ENCODE measurements around the gene SEMA3C.
"Not testable (repeated sequence)": the region's sequence is repeated elsewhere in the genome, so short reads cannot be mapped to it uniquely, and the experiment has no call there.

SEMA3C gene

DNA sequence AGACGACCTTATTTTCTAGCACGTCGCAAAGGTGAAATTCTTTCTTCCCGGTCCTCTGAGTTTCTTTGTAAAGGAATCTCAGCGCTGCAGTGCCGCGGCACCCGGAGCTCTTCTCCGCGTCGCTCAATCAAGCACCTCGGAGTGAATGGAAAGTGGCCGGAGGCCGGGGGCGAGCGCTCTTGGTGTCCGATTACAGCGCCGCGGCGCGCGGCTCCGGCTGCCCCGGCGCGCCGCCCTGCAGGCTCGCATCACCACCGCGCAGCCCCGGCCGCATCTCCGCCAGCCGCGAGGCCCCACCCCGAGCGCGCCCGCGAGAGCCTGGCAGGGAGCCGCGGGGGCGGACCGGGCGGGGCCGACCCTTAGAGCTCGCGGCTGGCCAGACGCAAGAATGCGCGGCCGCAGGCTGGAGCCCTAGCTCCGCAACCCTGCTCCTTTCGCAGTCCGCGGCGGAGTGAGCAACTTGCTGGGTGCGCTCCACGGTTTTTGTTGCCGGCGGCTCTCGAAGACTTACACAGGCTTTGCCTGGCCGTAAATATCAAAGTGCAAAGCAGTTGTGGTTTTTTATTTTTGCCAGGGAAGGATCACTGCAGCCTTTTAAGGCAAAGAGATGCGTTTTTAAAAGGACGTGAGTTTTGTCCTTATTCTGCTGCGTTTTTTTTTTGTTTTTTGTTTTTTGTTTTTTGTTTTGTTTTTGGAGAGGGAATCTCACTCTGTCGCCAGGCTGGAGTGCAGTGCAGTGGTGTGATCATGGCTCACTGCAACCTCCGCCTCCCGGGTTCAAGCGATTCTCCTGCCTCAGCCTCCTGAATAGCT lies at the start of gene SEMA3C:
TSS of gene SEMA3C (minus strand) at position 143 of the 813 bp plus-strand sequence. CDS start 2,270 bp downstream, outside the sequence.
- peak; percentile 95 for DNase-seq

DNA sequence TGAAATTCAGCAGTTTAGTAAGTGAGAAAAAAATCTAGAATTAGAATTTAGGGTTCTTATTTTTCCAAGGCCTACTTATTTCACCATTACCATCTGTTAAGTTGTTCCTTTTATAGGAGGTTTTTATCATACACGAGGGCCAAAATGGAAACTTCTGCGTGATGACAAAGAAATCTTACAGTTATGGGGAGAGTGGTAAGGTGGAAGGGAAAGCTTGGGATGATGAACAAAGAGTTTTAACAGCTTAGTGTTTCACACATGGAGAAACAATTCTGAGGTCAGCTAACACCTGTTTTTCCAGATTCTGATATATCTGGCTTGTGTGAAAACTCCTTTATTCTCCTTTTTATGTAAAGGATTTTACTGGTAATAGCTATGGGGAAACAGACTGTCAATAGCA lies 49.8 kb upstream of the SEMA3C start:
- DNase-seq = no peak

DNA sequence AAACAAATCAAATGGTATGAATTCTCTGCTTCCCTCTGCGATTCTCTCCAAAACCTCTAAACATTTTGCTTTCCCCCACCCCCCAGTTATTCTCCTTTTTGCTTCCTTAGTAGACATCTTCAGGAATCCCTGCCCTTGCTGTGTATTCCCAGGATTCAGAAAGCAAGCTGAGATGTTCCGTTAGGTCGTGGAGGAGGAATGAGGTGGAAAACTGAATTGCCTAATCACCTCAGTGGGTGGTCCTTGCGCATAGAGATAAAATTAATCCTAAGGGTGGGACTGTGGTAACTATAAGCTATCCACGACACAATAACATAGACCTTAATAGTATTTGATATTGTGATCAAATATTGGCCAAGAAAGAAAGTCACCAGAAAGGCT lies 49.1 kb upstream of the SEMA3C start:
- DNase-seq = no peak

DNA sequence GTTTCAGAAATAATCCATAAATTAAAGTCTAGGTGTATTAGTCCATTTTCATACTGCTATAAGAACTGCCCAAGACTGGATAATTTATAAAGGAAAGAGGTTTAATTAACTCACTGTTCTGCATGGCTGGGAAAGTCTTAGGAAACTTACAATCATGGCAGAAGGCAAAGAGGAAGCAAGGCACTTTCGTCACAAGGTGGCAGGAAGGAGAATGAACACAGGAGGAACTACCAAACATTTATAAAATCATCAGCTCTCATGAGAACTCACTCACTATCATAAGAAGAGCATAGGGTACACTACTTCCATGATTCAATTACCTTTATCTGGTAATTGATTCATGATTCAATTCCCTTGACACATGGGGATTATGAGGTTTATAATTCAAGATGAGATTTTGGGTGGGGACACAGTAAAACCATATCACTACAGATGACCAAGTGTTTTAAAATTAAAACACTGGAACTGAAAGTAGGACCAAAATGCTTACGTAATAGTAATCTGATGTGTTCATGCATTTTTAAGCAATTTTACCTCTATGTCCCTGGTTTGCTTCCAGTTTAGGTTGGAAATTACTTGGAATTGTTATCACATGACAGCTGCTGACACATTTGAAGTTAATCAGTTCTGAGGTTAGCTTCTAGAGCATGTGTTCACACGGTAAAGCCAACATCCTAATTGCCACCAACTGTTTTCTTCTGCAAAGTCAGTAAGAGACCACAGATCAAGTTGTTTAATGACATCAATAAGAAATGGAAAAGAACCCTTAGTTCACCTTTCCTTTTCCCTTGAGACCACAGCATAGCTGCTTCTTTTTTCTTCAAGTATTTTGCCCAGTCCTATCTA lies 48.4 kb upstream of the SEMA3C start:
- DNase-seq = peak; percentile 56

DNA sequence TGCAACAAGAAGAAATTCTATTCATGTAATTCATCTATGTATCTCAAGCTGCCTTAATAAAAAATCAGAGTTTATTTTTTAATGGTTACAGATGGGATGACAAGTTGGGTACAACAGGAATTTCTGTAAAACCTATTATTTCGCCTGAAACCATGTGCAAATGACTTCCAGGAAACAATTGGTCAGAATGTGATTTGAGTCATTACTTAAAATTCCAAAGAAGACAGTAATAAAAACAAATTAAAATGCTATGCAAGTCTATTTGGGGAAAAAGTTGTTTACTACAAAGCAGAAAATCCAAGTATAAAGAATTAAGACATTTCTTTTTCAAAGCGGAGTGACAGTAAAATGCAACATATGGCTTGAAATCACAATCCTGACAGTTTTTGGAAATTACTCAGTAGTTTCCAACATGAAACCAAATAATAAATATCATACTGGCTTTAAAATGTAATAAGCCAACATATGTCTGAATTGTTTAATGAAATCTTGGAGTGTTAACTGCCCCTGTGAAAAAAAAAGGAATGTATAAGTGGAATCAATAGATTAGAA lies 41.5 kb upstream of the SEMA3C start:
- DNase-seq = no peak

DNA sequence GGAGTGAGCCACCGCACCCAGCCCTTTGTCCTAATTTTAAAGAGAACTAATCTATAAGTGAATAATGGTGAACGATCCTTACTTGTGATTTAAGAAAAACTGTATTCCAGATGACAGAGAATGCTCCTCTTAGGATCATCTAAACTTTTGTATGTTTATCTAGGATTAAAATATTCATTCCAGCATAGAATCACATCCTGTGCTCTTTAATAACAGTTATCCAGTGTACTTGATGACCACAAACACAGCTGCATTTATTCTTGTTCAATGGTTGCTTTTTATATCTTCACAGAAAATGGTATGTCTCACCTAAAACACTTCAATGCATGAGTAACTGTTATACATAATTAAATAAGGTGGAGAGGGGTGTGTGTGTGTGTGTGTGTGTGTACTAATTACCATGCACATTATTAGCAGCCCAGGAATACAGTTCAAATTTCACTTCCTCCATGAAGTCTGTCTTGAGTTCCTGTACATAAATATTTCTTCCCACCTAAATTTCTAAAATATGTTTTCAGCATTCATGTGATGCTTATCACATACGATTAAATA lies 38.5 kb upstream of the SEMA3C start:
- no peak for DNase-seq

DNA sequence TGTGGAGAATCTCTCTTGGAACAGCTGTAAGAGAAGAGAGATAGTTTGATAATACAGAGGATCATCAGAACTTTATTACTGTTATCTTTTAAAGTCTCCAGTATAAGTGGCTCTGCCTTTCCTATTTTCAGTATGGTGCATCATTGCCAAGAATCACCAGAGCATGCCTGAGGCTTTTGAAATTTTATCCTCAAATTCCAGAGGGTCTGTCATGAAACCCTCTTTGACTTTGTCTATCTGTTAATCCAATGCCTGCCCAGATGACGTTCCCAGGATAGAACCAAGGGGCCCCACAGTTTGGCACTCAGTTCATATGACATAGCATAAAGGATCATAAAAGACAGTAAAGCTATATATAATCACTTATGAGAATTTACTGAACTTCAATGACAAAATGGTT lies 35.3 kb upstream of the SEMA3C start:
- DNase-seq = no peak

DNA sequence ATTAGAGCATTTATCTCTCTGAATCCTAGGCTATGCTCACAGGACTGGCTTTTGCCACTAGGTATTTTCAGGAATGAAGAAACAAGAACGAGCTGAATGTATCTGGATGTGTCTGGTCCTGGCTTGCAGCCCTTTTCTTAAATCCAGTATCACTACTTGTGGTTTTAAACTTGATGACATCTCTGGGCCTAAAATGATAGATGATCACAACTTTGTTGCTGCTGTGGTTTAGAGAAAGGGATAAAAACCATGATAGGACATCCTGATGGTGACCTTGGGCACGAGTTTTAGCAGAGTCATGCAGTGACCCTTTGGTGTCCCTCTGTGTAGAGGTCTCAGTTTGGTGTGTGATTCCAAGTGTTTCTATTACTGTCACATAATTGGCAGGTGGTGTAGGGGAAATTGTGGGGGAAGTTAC lies 31.7 kb upstream of the SEMA3C start:
- no peak for DNase-seq

DNA sequence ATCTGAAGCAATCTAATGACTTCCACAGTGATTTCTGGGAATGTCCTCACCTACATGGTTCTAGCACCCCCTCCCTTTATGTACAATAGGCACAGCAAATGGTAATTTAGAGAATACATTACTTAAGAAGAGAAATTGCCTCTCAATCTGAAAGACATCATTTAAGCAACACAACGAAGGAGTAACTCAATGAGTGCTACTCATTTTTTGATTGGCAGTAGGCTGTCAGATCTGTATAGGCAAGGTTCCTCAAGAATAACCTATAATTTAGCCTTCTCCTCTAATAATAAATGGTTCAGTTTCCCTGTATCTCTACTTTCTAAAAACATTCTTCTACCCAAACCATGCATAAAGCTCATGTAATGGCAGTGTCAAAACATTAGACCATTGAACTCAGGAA lies 30.6 kb upstream of the SEMA3C start:
- no peak for DNase-seq

DNA sequence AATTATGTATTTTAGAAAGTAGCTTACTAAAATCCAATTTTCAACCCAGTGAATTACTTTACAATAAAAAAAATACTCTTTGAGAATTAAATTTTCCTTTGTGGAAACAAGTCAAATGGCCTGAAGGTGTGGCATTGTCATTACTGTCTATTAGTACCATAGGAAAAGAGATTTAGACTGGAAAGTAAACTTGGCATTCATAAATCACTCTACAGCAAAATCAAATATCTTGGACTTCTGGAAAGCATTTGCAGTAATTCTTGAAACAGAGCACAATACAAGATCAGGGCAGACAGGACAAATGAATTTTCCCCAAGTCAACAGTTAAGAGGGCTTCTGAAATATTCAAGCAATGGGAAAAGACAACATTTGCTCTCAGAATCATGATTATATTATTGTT lies 28.0 kb upstream of the SEMA3C start:
- DNase-seq = no peak

DNA sequence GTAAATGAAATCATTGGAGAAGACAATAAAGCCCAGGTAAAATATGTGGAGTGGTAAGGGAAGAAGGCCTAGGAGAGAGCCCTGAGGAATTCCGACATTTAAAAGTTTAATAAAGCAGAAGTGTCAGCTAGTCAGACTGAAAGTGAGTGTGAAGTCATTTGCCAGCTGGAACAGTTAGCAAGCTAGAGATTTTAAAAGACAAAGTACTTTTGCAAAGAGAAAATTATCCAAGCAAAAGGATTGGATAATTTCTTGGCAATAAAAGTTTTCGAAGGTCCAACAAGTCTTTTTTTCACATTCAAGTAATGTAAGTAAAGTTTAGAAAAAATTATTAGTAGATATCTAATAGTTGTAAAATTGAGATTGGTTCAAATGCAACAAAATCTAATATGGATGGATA lies 27.1 kb upstream of the SEMA3C start:
- DNase-seq = peak; percentile 45

DNA sequence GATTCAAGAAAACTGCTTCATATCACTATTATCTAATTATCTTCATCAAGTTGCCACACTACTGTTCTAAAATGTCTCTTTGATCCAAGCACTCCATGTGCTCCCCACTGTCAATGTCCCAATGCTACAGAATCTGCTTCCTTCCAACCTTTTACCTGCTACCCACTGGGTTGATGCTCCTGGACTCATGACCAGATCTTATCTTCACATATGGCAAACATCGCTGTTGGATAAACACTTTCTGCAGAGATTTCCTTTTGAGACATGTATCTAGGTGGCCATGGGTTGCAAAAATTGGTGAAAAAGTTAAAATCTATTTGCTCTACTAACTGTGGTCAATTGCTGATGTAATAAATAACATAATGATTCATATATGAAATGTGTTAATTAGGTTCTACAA lies 24.5 kb upstream of the SEMA3C start:
- DNase-seq = no peak

DNA sequence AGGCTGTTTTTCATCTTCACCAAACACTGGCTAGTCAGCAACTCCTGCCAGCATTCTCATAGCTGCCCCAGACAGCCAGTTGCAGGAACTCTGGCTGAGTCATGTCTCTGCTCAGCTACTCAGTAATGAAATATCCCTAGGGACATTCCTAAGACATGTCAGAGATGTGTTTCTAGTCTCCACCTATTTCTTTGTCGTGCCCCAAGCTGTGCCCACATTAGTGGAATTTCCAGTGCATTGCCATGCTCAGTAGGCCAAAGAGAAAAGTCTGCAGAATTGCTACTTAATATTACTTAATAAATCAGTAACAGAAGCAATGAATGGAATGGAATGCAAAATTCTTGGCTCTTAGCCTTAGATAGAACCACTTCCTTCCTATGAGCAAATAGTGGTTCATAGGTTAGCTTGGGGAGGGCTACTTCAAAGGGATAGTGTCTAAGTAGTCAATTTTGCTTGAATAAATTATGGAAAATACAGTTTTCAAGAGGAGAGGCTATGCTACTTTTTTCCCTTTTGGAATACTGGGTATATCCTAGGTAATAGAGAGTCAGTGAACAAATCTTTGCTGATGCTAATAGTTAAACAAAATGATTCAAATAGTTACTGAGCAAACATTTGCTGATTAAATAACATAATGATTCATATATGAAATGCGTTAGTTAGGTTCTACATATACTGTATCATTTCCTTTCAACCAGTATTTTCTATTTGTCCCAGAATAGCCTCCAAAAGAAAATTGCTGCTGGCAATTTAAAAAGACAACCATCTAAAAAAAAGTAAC lies 23.6 kb upstream of the SEMA3C start:
- DNase-seq = peak; percentile 96

DNA sequence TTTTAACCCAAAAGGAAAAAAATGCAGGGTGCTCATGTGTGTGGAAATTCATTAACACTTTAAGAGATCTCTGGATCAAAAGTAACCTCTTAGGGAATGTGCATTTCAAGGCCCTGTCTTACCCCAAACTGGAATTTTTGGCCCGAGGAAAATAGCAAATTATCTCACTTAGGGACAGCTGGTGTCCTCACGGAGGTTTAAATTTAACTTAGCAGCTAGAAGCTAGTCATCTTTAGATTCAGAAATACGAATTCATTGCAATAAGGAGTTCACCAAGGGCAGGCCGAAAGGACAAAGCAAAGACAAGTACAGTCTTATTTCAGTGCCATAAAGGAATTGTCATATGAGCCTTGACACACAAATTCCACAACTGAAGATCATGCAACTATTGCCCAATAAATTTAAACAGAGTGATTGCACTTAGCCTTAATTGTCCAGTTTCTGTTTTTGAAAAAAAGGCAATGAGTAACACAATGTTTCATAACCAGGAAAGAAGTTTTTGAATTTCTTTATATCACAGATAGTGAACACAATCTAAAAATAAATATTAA lies 22.4 kb upstream of the SEMA3C start:
- DNase-seq = peak; percentile 93

DNA sequence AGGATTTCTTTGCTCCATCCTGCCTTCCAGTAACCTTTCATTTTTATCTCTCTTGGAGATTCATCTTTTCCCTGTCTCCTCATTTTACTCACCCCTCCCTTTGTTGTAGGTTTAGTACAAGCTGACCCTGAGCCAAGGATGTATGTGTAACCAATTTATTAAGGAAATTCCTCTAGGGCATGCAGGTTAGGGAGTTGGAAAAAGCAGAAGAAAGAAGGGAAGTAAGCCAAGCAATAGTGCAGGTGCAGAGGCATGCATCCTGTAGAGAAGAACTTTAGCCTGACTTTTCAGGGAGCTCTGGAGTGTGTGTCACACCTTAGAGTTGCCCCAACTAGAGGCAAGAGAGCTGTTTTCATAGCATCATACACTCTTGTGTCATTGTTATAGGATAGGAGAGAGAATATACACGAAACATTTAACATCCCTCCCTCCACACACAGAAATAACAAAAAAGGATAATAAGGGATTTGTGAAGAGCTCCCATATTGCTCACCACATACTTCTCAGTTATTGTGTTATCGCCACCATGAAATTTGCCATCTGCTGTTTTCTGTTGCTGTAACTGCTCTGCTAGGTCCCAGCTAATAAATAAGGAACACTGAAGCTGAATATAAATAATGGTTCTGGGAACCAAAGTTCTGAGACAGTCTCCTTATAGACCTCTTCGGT lies 21.8 kb upstream of the SEMA3C start:
- no peak for DNase-seq

DNA sequence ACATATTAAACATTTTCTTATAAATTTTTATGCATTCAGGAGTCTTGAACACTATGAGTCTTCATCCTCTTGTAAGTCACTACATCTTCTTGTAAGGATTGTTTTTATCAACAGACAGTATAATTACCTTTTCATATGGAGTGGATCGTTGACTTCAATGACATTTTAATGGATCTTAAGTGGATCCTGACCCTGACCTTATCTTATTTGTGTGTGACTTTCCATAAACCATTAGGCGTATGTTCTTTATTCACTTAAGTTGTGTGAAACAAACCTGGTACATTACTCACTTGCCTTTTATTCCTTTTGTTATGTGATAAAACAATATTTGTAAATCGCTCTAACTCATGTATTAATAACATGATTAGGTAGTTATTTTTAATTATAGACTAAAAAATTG lies 18.5 kb upstream of the SEMA3C start:
- no peak for DNase-seq

DNA sequence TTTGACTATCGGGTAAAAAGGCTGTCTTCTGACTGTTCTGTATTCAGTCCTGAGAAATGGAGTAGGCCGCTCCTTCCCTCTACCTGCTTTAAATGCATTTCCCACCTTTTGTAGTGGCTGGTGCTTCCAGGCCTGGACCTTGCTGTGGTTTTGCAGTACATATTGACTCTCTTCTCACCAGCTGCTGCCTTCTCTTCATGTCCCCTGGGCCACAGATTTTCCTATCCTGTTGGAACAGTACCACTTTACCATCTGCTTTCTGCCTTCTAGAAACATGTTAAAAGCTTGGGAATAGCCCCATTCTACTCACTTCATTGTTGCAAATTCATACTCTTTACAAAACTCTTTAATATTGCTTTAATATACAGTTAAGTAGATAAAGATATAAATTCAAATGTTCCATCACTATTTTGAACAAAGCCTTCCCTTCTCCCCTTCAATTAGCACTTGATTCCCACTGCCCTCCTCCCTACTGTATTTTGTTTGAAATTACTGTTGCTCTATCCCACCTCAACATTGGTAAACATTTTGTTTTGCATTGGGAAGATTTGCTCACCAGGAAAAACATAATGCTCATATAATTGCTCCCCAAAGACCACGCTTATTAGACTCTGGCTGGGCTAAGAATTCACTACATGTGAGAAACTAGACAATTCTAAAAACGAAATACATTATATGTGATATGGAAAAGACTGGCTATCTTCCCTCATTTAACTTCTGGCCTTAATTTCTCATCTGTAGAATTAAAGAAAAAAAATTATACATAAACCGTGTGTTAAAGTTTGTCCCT lies 17.3 kb upstream of the SEMA3C start:
- no peak for DNase-seq

DNA sequence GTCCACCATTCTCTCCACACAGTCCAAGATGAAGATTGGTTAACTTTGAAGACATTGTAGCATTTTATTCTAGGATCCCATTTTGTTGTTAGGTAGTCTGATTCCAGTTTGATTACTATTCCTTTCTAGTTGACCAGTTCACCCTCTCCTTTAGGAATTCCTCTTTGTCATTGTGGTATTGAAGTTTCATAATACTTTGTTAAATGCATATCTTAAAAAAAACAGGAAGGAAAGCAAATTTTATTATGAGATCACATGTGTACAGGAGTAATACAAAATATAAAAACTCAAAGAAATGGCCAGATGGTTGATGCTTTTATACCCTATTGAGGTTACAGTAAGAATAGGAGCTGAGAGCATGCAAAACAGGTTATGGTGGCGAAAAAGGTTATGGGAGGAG lies 15.5 kb upstream of the SEMA3C start:
- DNase-seq = peak; percentile 52

DNA sequence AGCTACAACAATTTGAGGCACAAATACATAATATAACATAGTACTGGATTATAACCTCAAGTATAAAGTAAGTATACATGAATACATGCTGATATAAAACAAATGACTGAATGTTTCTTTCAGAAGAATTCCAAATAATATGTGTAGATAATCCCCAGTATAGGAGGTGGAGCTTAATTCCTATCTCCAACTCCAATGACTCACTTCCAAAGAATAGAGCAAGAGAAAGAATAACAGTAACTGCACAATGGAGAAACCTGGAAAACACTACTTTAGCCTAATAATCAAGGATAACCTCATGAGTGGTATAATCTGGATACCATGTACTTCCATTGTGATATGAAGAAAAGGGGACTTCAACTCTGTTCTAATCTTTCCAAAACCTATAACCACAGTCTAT lies 13.7 kb upstream of the SEMA3C start:
- no peak for DNase-seq

DNA sequence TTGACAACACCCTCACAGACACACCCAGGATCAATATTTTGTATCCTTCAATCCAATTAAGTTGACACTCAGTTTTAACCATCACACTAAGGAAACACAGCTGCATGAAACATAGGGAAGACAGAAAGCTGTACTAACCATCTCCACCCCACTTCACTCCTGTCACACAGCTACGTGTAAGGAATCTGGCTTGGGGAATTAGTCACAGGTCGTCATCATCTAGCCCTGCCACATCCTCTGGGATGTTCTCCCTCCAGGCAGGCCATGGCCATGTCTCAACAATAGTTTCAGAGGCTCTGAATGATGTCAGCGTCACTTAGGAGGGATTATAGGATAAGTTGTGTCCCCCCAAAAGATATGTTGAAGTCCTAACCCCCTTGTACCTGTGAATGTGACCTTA lies 10.8 kb upstream of the SEMA3C start:
- DNase-seq = no peak

DNA sequence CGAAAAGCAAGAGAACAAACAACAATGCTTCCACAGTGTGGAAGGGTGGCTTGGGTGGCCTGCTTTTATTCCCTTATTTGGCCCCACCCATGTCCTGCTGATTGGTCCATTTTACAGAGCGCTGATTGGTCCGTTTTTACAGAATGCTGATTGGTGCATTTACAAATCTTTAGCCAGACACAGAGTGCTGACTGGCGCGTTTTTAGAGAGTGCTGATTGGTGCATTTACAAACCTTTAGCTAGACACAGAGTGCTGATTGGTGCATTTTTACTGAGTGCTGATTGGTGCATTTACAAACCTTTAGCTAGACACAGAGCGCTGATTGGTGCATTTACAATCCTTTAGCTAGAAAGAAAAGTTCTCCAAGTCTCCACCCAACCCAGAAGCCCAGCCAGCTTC lies 8.1 kb upstream of the SEMA3C start:
- not testable (repeated sequence) for DNase-seq
